NCI-H1048 (cell line): ENCODE measurements around the gene EPHA7.

Experiments used
- DNase-seq: peaks from one replicate; lab custom pipeline; 2025; lab: John Stamatoyannopoulos, UW

EPHA7 gene

GRCh38 chr6:93323630-93324029, 95.7 kb downstream of the EPHA7 start:
- no peak for DNase-seq

GRCh38 chr6:93322651-93323050, 96.7 kb downstream of the EPHA7 start:
- no peak for DNase-seq

GRCh38 chr6:93319304-93319703, 100.1 kb downstream of the EPHA7 start:
- DNase-seq, result no peak

- no peak for DNase-seq
Observed at GRCh38 chr6:93318121-93318520, 101.2 kb downstream of the EPHA7 start.

GRCh38 chr6:93317592-93317991, 101.8 kb downstream of the EPHA7 start:
- DNase-seq, result no peak

GRCh38 chr6:93307505-93308409, 111.6 kb downstream of the EPHA7 start:
- no peak for DNase-seq

GRCh38 chr6:93305088-93305487, 114.3 kb downstream of the EPHA7 start:
- DNase-seq, result no peak

- DNase-seq, result no peak
Observed at GRCh38 chr6:93304505-93304904, 114.9 kb downstream of the EPHA7 start.

DNA sequence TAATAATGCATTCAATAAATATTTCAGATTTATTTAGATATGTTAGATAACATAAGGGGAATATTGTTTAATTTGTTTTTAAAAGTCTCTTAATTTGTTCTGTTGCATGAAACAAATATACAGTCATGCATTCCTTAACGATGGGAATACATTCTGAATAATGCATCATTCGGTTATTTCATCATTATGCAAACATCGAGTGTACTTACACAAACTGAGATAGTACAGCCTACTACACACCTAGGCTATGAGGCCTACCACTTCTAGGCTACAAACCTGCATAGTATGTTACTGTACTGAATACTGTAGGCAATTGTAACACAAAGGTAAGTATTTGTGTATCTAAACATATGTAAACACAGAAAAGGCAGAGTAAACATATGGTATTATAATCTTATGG, 118.7 kb downstream of the EPHA7 start:
- DNase-seq, result no peak

DNA sequence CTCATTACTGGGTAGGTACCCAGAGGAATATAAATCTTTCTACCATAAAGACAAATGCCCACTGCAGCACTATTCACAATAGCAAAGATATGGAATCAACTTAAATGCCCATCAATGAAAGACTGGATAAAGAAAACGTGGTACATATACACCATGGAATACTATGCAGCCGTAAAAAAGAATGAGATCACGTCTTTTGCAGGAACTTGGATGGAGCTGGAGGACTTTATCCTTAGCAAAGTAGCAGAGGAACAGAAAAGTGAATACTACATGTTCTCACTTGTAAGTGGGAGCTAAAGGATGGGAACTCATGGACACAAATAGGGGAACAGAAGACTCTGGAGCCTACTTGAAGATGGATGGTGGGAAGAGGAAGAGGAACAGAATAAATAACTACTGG, 119.7 kb downstream of the EPHA7 start:
- DNase-seq, result no peak

DNA sequence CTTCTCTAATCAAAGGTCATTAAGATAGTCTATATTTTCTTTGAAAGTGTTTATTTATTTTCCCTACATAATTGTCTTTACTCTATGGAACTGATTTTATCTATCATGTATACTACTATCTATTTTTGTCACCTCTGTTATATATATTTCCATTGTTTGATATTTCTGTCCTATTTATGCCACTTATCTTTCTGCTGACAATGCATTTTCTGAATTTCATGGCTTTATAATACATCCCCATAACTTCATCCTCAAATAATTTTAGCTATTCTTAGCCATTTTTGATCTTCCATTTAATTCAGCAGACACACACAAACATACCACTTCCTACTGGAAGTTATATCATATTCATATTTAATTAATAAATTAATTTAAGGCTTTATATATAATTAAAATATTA, 123.7 kb downstream of the EPHA7 start:
- no peak for DNase-seq

DNA sequence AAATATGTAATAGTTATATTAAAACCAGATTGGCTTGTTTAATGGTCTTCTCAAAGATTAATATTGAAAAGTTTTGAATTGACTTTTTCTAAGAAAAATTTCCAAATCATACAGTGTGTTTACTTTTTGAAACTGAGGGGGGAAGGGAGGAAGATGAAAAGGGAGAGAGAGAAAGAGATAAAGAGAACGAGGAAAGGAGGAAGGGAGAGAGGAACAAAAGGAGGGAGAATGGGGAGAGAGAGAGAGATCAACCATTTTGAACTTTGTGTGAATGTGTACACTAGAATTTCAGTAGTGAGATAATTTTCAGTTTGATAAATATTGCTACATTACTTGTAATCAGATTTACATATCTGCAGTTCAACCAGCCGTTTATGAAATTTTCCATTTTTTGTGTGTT, 124.5 kb downstream of the EPHA7 start:
- no peak for DNase-seq

DNA sequence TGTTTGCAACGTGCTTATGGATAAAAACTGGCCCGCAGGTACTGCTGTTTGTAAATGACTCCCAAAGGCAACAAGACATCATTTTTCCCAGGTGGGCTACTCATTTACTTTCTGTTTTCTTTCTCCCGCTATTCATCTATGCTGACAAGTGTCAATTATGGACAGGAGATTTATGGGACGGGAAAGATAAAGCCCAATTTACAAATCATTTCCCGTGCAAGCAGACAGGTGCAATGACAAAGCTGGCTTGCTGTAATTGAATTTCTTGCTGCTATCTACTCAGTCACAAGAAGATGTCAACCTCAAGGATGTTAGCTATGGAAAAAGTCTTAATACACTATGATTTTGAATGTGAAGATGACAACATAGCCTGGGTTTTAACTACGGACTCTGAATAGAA, 125.5 kb downstream of the EPHA7 start:
- DNase-seq, result no peak

DNA sequence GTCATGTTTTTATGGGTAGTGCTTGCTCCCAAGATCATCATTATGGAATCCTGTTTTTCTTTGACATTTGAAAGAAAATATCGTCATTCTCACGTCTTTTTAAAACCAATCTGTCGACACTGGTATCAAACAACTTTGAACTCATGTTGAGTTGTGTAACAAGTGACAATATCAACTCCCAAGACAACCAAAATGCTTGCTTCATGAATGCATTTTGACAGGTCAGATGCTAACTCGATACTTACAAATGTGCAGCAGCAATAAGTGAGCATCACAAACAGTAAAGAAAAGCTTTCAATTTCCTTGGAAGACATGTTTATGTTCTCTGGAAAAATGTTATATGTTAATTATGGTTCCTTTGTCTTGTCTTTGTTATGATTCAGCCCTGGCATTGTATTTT, 125.9 kb downstream of the EPHA7 start:
- DNase-seq, result no peak

- no peak for DNase-seq
Observed at GRCh38 chr6:93282521-93283031, 136.8 kb downstream of the EPHA7 start.

DNA sequence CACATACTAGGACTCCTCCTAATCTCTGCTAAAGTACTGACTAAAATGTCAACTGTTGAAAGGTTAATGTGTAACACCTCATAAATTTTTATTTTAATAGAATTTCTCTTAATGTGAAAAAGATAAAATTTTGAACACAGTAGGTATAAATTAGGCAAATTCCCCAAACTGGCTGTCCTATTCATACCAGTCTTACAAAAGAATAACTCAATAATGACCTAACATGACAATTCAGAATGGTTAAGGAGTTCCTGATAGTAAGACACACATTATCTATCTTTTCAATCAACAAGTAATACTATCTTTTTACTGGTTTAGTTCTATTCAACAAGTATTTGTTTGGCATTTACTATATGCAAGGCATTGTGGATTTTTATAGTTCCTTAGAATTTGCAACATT, 141.1 kb downstream of the EPHA7 start:
- DNase-seq, result no peak

DNA sequence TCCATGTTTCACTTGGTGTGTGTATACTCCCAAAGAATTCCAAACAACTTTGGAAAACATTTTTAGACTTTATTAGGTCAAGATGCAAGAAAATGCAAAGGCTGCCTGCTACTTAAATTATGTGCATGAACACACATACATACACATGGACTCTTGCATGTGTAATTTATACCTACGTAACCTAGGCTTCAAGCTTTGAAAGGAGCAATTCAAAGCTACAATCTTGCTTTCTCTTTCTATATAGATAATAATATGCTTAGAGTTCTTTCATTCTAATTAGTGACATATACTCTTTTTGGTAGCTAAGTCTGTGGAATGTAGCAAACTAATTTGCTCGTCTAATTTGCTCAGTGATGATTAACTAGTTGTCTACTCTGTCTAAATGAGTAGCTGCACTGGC, 146.5 kb downstream of the EPHA7 start:
- no peak for DNase-seq

- DNase-seq, result no peak
Observed at GRCh38 chr6:93272211-93272610, 147.1 kb downstream of the EPHA7 start.

GRCh38 chr6:93266116-93266817, 153.1 kb downstream of the EPHA7 start:
- DNase-seq, result no peak

- DNase-seq, result no peak
Observed at GRCh38 chr6:93260881-93261280, 158.5 kb downstream of the EPHA7 start.

DNA sequence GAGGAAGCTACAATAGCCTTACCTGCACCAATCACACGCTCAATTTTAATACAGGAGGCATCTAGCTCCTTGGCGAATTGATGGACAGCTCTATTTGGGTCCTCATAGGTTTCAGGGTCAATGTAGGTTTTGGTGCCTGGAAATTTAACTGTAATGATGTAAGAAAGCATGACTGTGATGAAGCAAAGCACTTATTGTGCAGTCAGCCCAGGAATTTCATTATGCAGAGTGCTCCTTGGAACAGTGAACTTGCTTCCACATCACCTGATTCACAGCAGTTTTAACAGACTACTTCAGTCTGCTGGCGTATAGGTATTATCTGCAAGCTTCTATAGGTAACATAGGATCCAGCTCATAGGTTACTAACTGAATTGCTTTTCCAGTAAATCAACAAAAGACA, 160.0 kb downstream of the EPHA7 start:
- no peak for DNase-seq

- no peak for DNase-seq
Observed at GRCh38 chr6:93252930-93253329, 166.4 kb downstream of the EPHA7 start.

- DNase-seq, result no peak
Observed at GRCh38 chr6:93248631-93249030, 170.7 kb downstream of the EPHA7 start.
